ENCODE measurements around the gene DPP10.

GRCh38 chr2:114789989-114790388, 347.5 kb downstream of the DPP10 start:
- TF ChIP-seq PATZ1 (tag by site-specific recombination; IDR thresholded peaks at IDR 0.05), result no peak
- no peak for TF ChIP-seq KLF9 (tag by site-specific recombination; IDR thresholded peaks at IDR 0.05; ENCODE audit: low read depth)
- TF ChIP-seq ZNF514 (tag by site-specific recombination; IDR thresholded peaks at IDR 0.05), result no peak
- TF ChIP-seq CTCF (tag by site-specific recombination; IDR thresholded peaks at IDR 0.05), result no peak
- TF ChIP-seq ZIC2 (tag by site-specific recombination; IDR thresholded peaks at IDR 0.05), result no peak
- no peak for TF ChIP-seq MZF1 (tag by site-specific recombination; IDR thresholded peaks at IDR 0.05; ENCODE audit: borderline replicate concordance)
- TF ChIP-seq TCF7L2 (IDR thresholded peaks at IDR 0.05; ENCODE audit: borderline replicate concordance, low read depth, low read length), result no peak
- no peak for TF ChIP-seq ZNF121 (tag by site-specific recombination; IDR thresholded peaks at IDR 0.05)
- TF ChIP-seq ZNF830 (tag by site-specific recombination; IDR thresholded peaks at IDR 0.05; ENCODE audit: low read depth), result no peak
- TF ChIP-seq, protein P1, sequence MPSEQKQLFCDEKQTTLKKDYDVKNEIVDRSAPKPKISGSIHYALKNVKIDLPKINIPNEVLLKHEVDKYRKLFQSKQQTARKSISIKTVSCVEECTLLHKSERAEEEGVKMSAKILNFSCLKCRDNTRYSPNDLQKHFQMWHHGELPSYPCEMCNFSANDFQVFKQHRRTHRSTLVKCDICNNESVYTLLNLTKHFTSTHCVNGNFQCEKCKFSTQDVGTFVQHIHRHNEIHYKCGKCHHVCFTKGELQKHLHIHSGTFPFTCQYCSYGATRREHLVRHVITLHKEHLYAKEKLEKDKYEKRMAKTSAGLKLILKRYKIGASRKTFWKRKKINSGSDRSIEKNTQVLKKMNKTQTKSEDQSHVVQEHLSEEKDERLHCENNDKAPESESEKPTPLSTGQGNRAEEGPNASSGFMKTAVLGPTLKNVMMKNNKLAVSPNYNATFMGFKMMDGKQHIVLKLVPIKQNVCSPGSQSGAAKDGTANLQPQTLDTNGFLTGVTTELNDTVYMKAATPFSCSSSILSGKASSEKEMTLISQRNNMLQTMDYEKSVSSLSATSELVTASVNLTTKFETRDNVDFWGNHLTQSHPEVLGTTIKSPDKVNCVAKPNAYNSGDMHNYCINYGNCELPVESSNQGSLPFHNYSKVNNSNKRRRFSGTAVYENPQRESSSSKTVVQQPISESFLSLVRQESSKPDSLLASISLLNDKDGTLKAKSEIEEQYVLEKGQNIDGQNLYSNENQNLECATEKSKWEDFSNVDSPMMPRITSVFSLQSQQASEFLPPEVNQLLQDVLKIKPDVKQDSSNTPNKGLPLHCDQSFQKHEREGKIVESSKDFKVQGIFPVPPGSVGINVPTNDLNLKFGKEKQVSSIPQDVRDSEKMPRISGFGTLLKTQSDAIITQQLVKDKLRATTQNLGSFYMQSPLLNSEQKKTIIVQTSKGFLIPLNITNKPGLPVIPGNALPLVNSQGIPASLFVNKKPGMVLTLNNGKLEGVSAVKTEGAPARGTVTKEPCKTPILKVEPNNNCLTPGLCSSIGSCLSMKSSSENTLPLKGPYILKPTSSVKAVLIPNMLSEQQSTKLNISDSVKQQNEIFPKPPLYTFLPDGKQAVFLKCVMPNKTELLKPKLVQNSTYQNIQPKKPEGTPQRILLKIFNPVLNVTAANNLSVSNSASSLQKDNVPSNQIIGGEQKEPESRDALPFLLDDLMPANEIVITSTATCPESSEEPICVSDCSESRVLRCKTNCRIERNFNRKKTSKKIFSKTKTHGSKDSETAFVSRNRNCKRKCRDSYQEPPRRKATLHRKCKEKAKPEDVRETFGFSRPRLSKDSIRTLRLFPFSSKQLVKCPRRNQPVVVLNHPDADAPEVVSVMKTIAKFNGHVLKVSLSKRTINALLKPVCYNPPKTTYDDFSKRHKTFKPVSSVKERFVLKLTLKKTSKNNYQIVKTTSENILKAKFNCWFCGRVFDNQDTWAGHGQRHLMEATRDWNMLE (tag by site-specific recombination; conservative IDR thresholded peaks at IDR 0.05; ENCODE audit: low read depth), result no peak
- no peak for TF ChIP-seq ZBTB44 (tag by site-specific recombination; IDR thresholded peaks at IDR 0.05)
- no peak for TF ChIP-seq ZBTB26 (tag by site-specific recombination; optimal IDR thresholded peaks at IDR 0.05)
- TF ChIP-seq BCL6B (tag by site-specific recombination; IDR thresholded peaks at IDR 0.05), result no peak
